PFSK-1 (cell line): ENCODE measurements around the gene SLC6A13.

Source experiments
- POLR2AphosphoS5 ChIP-seq: IDR thresholded peaks from 2 replicates; pipeline ENCODE4 v1.6.1; 2012; ENCODE audit warnings: low read depth, mild to moderate bottlenecking, control low read depth, low read length, moderate library complexity
- TAF1 ChIP-seq: IDR thresholded peaks from 2 replicates; pipeline ENCODE4 v1.6.1; 2012; ENCODE audit warnings: low read length, control low read depth, borderline replicate concordance; ENCODE audit not compliant: insufficient read depth

GRCh38 chr12:202081-202731, 60.4 kb downstream of the SLC6A13 start:
- TF ChIP-seq TAF1 (no peak), POLR2AphosphoS5 (no peak)
